CD4-positive, alpha-beta T cell treated with Interleukin-15 for 1 hour (primary cell): ENCODE data around the gene PARD3B.

ENCODE experiments used
- DNase-seq: peaks from one replicate; pipeline ENCODE4 v3.0.0-alpha.2; 2020

The PARD3B gene

GRCh38 chr2:205545971-205546816 is 1000.9 kb downstream of the PARD3B start:
- no peak for DNase-seq

GRCh38 chr2:205555566-205556230 is 1010.4 kb downstream of the PARD3B start:
- DNase-seq: no peak

GRCh38 chr2:205556357-205556756 is 1011.1 kb downstream of the PARD3B start:
- DNase-seq: no peak

GRCh38 chr2:205556841-205557539 is 1011.7 kb downstream of the PARD3B start:
- no peak for DNase-seq

GRCh38 chr2:205557873-205558272 is 1012.6 kb downstream of the PARD3B start:
- no peak for DNase-seq

GRCh38 chr2:205561441-205561840 is 1016.2 kb downstream of the PARD3B start:
- DNase-seq: no peak

GRCh38 chr2:205563646-205564045 is 1018.4 kb downstream of the PARD3B start:
- DNase-seq: no peak

GRCh38 chr2:205564346-205565141 is 1019.3 kb downstream of the PARD3B start:
- no peak for DNase-seq

- DNase-seq: no peak
These were observed 1019.9 kb downstream of the PARD3B start for GRCh38 chr2:205565142-205565522.

- DNase-seq: no peak
These were observed 1021.4 kb downstream of the PARD3B start for GRCh38 chr2:205566606-205567168.

- DNase-seq: no peak
These were observed 1023.3 kb downstream of the PARD3B start for GRCh38 chr2:205568620-205569019.

- DNase-seq: no peak
These were observed 1025.4 kb downstream of the PARD3B start for GRCh38 chr2:205570648-205571047.

- DNase-seq: no peak
These were observed 1026.2 kb downstream of the PARD3B start for GRCh38 chr2:205571360-205571959.

- DNase-seq: no peak
These were observed 1028.7 kb downstream of the PARD3B start for GRCh38 chr2:205574001-205574400.

- DNase-seq: no peak
These were observed 1034.1 kb downstream of the PARD3B start for GRCh38 chr2:205579335-205579734.

- DNase-seq: no peak
These were observed 1035.1 kb downstream of the PARD3B start for GRCh38 chr2:205580212-205580987.

- DNase-seq: no peak
These were observed 1037.1 kb downstream of the PARD3B start for GRCh38 chr2:205582366-205582765.

GRCh38 chr2:205585449-205586383 is 1040.4 kb downstream of the PARD3B start:
- DNase-seq: no peak

GRCh38 chr2:205586626-205587025 is 1041.4 kb downstream of the PARD3B start:
- DNase-seq: no peak

- no peak for DNase-seq
These were observed 1044.2 kb downstream of the PARD3B start for GRCh38 chr2:205589479-205589878.
